AG09309 (cell line): ENCODE data around the gene DYNLT5.
"Not testable (repeated sequence)": the region's sequence is repeated elsewhere in the genome, so short reads cannot be mapped to it uniquely, and the experiment has no call there.

Experiments
- DNase-seq: peaks from one replicate; pipeline ENCODE4 v3.0.0-alpha.2; 2010; ENCODE audit warnings: low read depth
- H3K4me3 ChIP-seq: 2 replicates; pipeline ENCODE4 v1.5.1; 2011; ENCODE audit warnings: mild to moderate bottlenecking, low read depth, low read length, moderate library complexity; ENCODE audit not compliant: control insufficient read depth
- TF ChIP-seq, protein P1 (sequence below): IDR thresholded peaks from 2 replicates; pipeline ENCODE4 v1.5.1; 2011; ENCODE audit warnings: mild to moderate bottlenecking, low read depth, low read length, inconsistent platforms; ENCODE audit not compliant: insufficient read depth, control insufficient read depth; ENCODE audit errors: missing control alignments

The DYNLT5 gene

DNA sequence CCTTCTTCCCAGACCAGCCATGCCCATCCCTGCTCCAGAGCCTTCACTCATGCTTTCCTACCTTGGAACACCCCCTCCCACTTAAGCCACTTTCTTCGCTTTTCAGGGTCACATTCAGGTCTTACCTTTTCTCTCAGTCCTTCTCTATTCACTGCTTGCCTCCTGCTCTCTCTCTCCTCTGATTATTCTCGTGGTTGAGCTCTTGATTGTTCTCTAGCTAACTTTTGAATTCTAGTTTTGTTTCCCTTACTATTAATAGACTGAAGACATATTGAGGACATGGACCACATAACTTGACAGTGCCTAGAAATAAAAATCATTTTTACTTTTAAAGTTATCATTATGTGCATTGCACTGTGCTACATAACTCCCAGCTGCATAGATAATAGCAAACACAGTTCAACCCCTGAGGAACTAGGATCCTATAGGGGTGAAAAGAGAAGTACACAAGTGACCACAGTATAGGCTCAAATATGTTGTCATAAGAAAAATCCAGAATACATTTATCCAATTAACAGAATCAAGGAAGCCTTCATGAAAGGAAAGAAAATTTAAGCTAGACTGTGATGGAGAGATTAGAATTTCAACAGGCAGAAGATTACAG lies 27.3 kb downstream of the DYNLT5 start:
- no peak for DNase-seq
- H3K4me3 ChIP-seq: no peak overlapping the region
- TF ChIP-seq, protein P1, sequence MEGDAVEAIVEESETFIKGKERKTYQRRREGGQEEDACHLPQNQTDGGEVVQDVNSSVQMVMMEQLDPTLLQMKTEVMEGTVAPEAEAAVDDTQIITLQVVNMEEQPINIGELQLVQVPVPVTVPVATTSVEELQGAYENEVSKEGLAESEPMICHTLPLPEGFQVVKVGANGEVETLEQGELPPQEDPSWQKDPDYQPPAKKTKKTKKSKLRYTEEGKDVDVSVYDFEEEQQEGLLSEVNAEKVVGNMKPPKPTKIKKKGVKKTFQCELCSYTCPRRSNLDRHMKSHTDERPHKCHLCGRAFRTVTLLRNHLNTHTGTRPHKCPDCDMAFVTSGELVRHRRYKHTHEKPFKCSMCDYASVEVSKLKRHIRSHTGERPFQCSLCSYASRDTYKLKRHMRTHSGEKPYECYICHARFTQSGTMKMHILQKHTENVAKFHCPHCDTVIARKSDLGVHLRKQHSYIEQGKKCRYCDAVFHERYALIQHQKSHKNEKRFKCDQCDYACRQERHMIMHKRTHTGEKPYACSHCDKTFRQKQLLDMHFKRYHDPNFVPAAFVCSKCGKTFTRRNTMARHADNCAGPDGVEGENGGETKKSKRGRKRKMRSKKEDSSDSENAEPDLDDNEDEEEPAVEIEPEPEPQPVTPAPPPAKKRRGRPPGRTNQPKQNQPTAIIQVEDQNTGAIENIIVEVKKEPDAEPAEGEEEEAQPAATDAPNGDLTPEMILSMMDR: no peak

DNA sequence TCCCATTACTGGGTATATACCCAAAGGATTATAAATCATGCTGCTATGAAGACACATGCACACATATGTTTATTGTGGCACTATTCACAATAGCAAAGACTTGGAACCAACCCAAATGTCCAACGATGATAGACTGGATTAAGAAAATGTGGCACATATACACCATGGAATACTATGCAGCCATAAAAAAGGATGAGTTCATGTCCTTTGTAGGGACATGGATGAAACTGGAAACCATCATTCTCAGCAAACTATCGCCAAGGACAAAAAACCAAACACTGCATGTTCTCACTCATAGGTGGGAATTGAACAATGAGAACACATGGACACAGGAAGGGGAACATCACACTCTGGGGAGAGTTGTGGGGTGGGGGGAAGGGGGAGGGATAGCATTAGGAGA lies 33.5 kb downstream of the DYNLT5 start:
- DNase-seq, H3K4me3 ChIP-seq: not testable (repeated sequence)

DNA sequence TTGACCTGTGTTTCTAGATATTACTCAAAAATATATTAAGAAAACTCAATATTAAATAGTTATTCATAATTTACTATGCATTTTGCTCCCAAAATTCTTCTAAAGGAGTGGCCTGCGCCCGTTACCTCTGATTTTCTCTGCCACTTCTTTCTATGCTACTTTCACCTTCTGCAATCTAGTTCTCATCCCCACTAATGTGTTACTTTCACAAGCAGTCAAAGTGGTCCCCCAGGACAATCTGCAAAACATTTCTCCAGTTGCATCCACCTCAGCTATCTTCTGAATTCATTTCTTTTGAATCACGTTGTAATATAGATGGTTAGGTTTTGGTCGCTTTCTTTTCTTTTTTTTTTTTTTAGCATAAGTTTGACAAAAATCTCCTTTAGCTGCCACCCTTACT lies 35.4 kb downstream of the DYNLT5 start:
- no peak for DNase-seq
- H3K4me3 ChIP-seq: no peak overlapping the region
- TF ChIP-seq, protein P1: no peak

DNA sequence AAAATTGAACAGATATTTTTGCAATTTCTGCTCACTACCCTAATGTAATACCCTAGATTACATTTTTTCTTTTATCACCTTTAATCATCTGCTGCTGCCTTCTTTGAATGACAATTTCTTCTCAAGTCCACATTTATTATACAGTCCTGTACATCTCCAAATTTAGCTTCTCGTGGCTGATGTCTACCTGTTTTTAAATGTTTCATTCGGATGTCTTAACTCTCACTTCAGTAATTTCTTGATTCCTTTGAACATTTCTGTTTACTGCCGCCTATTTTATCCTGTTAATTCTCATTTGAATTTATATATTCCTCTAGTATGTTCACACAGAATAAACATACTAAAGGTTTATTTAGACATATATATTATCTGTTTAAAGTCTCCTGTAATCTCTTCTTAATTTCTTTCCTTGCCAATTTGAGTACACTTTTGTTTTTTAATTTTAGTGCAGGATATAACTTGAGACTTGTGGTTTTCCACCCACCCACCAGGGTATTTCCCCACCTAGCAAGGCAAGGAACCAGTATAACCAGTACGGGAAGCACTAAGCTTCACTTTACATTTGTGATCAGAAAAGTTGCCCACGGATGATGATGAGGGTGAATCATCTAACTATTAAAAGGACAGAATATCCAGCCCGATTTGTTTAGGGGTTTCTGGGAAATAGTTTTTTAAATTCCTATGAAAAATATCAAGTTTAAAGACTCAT lies 36.1 kb downstream of the DYNLT5 start:
- DNase-seq: no peak
- H3K4me3 ChIP-seq: no peak overlapping the region
- TF ChIP-seq, protein P1: no peak

DNA sequence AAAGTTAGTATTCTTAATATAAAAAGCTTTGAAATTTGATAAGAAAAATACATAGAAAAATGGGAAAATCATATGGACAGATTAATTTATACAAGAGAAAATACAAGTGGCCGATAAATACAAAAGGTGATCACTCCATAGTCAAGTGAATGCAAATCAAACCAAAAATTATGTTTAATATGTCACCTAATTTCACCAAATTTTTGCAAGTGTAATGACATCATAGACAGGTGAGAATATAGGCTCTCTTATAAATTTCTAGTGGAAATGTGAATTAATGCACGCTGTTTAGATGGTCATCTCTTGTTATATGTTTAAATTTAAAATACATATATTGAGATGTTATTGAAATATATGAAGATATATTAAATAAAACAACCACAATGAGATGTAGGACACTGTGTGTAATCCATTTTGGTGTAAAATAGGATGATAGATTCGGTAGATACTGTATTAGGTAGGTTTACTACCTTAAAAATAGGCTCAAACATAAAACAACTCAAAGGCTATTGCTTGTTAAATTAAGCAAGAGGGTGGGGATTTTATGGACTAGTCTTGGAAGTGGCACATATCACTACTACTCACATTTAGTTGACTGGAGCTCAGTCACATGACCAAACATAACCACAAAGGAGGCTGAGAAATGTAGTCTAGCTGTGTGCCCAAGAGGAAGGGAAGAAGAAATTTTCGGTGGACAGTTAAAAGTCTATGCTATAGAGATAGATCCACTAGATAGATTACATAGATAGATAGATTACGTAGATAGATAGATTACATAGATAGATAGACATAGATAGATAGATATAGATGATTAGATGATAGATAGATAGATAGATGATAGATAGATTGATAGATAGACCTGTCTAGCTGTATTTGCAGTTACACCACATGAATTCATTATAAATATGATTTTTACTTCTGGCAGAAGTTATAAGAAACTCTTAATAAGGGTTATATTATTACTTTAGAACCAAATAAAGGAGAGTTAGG lies 39.7 kb downstream of the DYNLT5 start:
- TF ChIP-seq, protein P1: no peak
- no peak overlapping the region for H3K4me3 ChIP-seq
- DNase-seq: no peak

DNA sequence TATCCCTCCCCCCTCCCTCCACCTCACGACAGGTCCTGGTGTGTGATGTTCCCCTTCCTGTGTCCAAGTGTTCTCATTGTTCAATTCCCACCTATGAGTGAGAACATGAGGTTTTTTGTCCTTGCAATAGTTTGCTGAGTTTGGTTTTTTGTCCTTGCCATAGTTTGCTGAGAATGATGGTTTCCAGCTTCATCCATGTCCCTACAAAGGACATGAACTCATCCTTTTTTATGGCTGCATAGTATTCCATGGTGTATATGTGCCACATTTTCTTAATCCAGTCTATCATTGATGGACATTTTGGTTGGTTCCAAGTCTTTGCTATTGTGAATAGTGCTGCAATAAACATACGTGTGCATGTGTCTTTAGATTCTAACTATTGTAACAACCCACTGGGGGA lies 43.6 kb downstream of the DYNLT5 start:
- DNase-seq, H3K4me3 ChIP-seq: not testable (repeated sequence)

DNA sequence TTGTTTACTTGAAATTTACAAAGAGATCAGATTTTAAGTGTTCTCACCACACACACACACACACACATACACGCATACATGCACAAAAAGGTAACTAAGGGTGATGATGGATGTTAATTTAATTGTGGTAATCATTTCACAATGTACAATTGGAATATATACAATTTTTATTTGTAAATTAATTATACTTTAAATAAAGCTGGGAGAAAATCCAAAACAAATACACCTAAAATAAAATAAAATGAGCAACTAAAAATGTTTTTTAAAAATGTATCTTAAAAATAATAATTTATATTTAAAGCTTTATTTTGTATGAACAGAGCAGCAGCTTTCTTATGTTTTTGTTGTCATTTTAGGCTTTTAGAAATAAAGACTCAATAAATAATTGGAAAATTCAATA lies 57.0 kb downstream of the DYNLT5 start:
- TF ChIP-seq, protein P1: no peak

More for the DNA sequence above, 57.0 kb downstream of the DYNLT5 start:
- DNase-seq: no peak
- no peak overlapping the region for H3K4me3 ChIP-seq
